ES-I3 (cell line): ENCODE data around the gene FTH1.

ENCODE experiments used
- H3K36me3 ChIP-seq: 2 replicates; pipeline ENCODE4 v1.6.1; 2013; ENCODE audit warnings: mild to moderate bottlenecking, low read length, control low read depth, moderate library complexity; ENCODE audit not compliant: insufficient read depth
- H3K4me1 ChIP-seq: 2 replicates; pipeline ENCODE4 v1.6.1; 2013; ENCODE audit warnings: mild to moderate bottlenecking, control low read depth, low read length; ENCODE audit not compliant: insufficient read depth
- H3K9ac ChIP-seq: 2 replicates; pipeline ENCODE4 v1.6.1; 2013; ENCODE audit warnings: low read depth, mild to moderate bottlenecking, low read length, moderate library complexity
- H3K9me3 ChIP-seq: 2 replicates; pipeline ENCODE4 v1.6.1; 2013; ENCODE audit warnings: mild to moderate bottlenecking, low read length, moderate library complexity; ENCODE audit not compliant: control insufficient read depth, insufficient read depth

Gene FTH1

GRCh38 chr11:61999141-61999975 lies 31.9 kb upstream of the FTH1 start:
- Histone ChIP-seq H3K36me3 (no peaks in the 10 kb centered on the region), H3K9me3 (peaks cover 14% of the 10 kb centered on the region), H3K4me1 (no peaks in the 10 kb centered on the region), H3K9ac (no peak overlapping the region)

GRCh38 chr11:61996933-61997332 lies 29.5 kb upstream of the FTH1 start:
- H3K9me3 ChIP-seq: peaks cover 14% of the 10 kb centered on the region
- no peaks in the 10 kb centered on the region for H3K36me3 ChIP-seq
- no peak overlapping the region for H3K9ac ChIP-seq
- H3K4me1 ChIP-seq: no peaks in the 10 kb centered on the region

GRCh38 chr11:61994981-61995380 lies 27.5 kb upstream of the FTH1 start:
- no peaks in the 10 kb centered on the region for H3K4me1 ChIP-seq
- H3K9ac ChIP-seq: no peak overlapping the region
- peaks cover 14% of the 10 kb centered on the region for H3K9me3 ChIP-seq
- no peaks in the 10 kb centered on the region for H3K36me3 ChIP-seq

- H3K9me3 ChIP-seq: peaks cover 8% of the 10 kb centered on the region; the same call in 1 of the 2 replicates
- no peaks in the 10 kb centered on the region; the same call in 1 of the 2 replicates for H3K36me3 ChIP-seq
- no peak overlapping the region for H3K9ac ChIP-seq
- H3K4me1 ChIP-seq: peaks cover 10% of the 10 kb centered on the region; the same call in 1 of the 2 replicates
Observed at GRCh38 chr11:61985869-61986268, 18.4 kb upstream of the FTH1 start.

- peaks cover 11% of the 10 kb centered on the region; the same call in 1 of the 2 replicates for H3K4me1 ChIP-seq
- no peaks in the 10 kb centered on the region; the same call in 1 of the 2 replicates for H3K36me3 ChIP-seq
- H3K9ac ChIP-seq: no peak overlapping the region
- H3K9me3 ChIP-seq: peaks cover 8% of the 10 kb centered on the region; the same call in 1 of the 2 replicates
Observed at GRCh38 chr11:61983419-61983818, 16.0 kb upstream of the FTH1 start.

GRCh38 chr11:61980783-61981541 lies 13.5 kb upstream of the FTH1 start:
- Histone ChIP-seq H3K9ac (no peak overlapping the region), H3K9me3 (no peaks in the 10 kb centered on the region), H3K36me3 (no peaks in the 10 kb centered on the region; the same call in 1 of the 2 replicates), H3K4me1 (peaks cover 11% of the 10 kb centered on the region; the same call in 1 of the 2 replicates)

- Histone ChIP-seq H3K9me3 (no peaks in the 10 kb centered on the region), H3K36me3 (no peaks in the 10 kb centered on the region), H3K9ac (no peak overlapping the region), H3K4me1 (peaks cover 18% of the 10 kb centered on the region; the same call in 1 of the 2 replicates)
Observed at GRCh38 chr11:61978703-61979661, 11.5 kb upstream of the FTH1 start.

- no peak overlapping the region for H3K9ac ChIP-seq
- no peaks in the 10 kb centered on the region for H3K9me3 ChIP-seq
- no peaks in the 10 kb centered on the region for H3K36me3 ChIP-seq
- peaks cover 33% of the 10 kb centered on the region for H3K4me1 ChIP-seq
Observed at GRCh38 chr11:61976813-61977475, 9.5 kb upstream of the FTH1 start.

GRCh38 chr11:61976420-61976800 lies 9.0 kb upstream of the FTH1 start:
- peaks cover 36% of the 10 kb centered on the region for H3K4me1 ChIP-seq
- no peak overlapping the region for H3K9ac ChIP-seq
- no peaks in the 10 kb centered on the region for H3K36me3 ChIP-seq
- no peaks in the 10 kb centered on the region for H3K9me3 ChIP-seq

GRCh38 chr11:61975638-61976419 lies 8.4 kb upstream of the FTH1 start:
- no peak overlapping the region for H3K9ac ChIP-seq
- H3K36me3 ChIP-seq: no peaks in the 10 kb centered on the region
- peaks cover 36% of the 10 kb centered on the region for H3K4me1 ChIP-seq
- H3K9me3 ChIP-seq: no peaks in the 10 kb centered on the region

- Histone ChIP-seq H3K9me3 (no peaks in the 10 kb centered on the region), H3K36me3 (no peaks in the 10 kb centered on the region), H3K9ac (no peak overlapping the region), H3K4me1 (peaks cover 36% of the 10 kb centered on the region)
Observed at GRCh38 chr11:61974766-61975631, 7.6 kb upstream of the FTH1 start.

- Histone ChIP-seq H3K9me3 (no peaks in the 10 kb centered on the region), H3K9ac (no peak overlapping the region), H3K4me1 (peaks cover 40% of the 10 kb centered on the region), H3K36me3 (no peaks in the 10 kb centered on the region)
Observed at GRCh38 chr11:61973476-61974162, 6.2 kb upstream of the FTH1 start.
